NB4 (cell line): Measurements from ENCODE around the gene CTSD.

Experiments used
- POLR2A ChIP-seq: IDR thresholded peaks from 2 replicates; pipeline ENCODE4 v1.6.1; 2011; ENCODE audit warnings: mild to moderate bottlenecking; ENCODE audit not compliant: insufficient read length; ENCODE audit errors: extremely low read depth
- TF ChIP-seq, protein P1 (sequence below): IDR thresholded peaks from one replicate; pipeline ENCODE4 v1.5.1; 2012; ENCODE audit warnings: low read depth, low read length

DNA sequence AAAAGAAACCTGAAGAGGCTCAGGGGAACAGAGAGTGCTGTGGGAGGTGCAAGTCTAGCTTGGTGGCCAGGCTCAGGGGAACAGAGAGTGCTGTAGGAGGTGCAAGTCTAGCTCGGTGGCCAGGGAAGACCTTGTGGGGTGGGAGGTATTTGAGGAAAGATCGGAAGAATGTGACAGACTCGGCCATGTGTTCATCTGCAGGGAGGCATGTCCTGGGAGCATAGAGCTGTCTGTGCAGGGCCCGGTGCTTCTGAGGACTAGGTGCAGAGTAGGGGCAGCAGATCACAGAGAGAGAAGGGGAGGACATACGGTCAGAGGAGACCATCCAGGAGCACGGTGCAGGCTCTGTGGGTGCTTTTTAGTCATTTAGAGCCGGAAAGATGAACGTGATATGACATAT, 24.2 kb downstream of the CTSD start:
- TF ChIP-seq, protein P1, sequence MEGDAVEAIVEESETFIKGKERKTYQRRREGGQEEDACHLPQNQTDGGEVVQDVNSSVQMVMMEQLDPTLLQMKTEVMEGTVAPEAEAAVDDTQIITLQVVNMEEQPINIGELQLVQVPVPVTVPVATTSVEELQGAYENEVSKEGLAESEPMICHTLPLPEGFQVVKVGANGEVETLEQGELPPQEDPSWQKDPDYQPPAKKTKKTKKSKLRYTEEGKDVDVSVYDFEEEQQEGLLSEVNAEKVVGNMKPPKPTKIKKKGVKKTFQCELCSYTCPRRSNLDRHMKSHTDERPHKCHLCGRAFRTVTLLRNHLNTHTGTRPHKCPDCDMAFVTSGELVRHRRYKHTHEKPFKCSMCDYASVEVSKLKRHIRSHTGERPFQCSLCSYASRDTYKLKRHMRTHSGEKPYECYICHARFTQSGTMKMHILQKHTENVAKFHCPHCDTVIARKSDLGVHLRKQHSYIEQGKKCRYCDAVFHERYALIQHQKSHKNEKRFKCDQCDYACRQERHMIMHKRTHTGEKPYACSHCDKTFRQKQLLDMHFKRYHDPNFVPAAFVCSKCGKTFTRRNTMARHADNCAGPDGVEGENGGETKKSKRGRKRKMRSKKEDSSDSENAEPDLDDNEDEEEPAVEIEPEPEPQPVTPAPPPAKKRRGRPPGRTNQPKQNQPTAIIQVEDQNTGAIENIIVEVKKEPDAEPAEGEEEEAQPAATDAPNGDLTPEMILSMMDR, result no peak
- TF ChIP-seq POLR2A, result no peak
